ENCODE data around the gene FSD1L.
"Not testable (repeated sequence)": the region's sequence is repeated elsewhere in the genome, so short reads cannot be mapped to it uniquely, and the experiment has no call there.

The FSD1L gene

DNA sequence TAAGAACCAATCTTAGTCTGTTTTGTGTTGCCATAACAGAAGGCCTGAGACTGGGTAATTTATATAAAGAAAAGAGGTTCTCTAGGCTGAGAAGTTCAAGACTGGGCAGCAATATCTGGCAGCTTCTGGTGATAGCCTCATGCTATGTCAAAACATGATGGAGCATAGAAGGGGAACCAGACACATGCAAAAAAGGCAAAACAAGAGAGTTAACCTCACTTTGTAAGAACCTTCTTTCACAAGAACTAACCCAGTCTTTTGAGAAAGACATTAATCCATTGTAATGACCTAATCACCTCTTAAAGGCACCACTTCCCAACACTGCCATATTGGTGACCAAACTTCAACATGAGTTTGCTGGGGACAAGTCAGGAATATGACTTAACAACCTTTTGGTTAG lies 37.3 kb downstream of the FSD1L start:
- no peak for DNase-seq (ENCODE audit: low read depth)

DNA sequence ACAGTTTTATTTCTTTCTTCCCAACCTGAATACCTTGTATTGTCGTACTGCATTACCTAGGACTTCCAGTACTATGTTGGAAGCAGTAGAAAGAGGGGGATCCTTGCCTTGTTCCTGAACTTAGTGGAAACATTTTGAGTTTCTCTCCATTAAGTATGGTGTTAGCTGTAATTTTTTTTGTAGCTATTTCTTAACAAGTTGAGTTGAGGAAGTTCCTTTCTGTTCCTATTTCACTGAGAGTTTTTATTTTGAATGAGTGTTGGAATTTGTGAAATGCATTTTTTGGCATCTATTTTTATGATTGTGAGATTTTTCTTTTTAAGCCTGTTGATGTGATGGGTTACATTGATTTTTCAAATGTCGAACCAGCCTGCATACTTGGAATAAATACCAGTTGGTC lies 49.0 kb downstream of the FSD1L start:
- DNase-seq (ENCODE audit: low read depth) = no peak

DNA sequence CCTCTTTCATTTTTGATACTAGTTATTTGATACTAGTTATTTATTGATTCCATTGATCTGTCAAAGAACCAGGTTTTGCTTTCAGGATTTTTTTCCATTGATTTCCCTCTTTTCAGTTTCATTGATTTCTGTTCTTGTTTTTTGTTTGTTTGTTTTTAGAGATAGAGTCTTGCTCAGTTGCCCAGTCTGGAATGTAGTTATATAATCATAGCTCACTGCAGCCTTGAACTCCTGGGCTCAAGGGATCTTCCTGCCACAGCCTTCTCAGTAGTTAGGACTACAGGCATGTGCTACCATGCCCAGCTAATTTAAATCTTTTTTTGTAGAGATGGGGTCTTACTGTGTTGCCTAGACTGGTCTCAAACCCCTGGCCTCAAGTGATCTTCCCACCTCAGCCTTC lies 49.9 kb downstream of the FSD1L start:
- no peak for DNase-seq (ENCODE audit: low read depth)

DNA sequence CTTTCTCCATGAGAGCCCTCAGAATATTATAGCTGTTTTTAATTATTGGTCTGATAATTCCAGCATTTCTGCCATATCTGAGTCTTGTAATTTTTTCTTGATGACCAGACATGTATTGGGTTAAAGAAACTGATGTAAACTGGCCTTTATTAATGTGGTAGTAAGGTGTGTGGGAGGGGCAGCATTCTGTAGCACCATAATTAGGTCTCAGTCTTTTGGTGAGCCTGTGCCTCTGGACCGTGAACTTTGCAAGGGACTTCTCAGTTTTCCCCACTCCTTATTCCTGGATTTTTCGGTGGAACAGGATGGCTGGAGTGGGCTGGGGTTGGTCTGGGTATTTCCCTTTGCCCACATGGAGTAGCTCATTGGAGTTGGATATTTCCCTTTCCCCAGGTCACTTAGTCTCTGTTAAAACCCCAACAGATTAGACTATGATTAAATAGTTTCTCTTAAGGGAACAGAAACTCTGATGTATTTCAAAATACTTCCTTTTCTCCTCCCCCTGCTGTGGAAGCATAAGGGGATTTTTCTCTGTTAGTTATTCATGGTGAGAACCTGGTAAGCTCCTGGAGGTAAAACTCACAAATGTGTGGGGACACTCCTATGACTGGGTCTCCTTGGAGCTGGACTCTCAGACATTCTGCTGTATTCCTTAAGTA lies 52.4 kb downstream of the FSD1L start:
- no peak for DNase-seq (ENCODE audit: low read depth)

DNA sequence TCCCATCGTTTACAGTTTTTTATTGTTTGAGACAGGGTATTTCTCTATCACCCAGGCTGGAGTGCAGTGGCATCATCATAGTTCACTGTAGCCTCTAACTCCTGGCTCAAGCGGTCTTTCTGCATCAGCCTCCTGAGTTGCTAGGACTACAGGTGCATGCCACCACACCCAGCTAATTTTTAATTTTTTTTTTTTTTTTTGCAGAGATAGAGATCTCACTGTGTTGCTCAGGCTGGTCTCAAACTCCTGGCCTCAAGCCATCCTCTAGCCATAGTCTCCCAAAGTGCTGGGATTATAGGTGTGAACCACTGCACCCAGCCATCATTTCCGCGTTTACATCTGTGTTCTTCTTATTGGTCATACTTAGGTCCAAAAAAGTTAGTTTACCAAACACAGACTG lies 53.6 kb downstream of the FSD1L start:
- no peak for DNase-seq (ENCODE audit: low read depth)

DNA sequence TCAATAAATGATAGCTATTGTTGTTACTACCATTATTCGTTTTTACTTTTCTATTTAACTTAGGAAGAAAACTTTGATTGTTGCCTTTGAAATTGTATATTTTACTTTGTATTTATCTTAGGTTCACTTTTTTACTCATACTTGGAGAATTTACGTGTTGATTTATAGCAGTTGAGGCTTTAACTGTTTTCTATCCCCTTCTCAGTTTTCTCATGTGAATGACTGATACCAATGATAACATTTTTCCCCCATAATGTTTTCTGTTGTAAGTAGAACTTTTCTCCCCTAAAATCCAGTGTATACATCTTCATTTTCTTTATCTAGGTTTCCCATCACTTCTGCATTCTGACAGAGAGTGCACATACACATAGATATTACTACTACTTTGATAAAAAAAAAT lies 54.4 kb downstream of the FSD1L start:
- no peak for DNase-seq (ENCODE audit: low read depth)

DNA sequence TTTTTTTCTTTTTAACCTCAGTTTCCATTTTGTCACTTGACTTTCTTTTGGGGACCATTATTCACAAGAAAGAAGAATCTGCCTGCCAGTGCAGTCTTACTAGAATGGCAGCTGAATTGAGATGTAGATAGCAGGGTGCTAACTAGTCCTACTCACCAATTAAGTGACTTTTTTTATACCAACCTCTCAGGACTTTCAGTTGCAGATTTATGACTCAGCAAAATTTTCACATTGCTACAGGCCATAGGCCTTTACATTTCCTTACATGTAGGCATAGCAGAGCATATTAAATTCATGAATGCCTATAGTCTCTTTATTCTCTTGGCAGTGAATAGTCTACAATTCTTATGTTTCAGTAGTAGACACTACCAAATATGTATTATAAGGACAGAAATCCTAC lies 56.0 kb downstream of the FSD1L start:
- DNase-seq (ENCODE audit: low read depth) = no peak

DNA sequence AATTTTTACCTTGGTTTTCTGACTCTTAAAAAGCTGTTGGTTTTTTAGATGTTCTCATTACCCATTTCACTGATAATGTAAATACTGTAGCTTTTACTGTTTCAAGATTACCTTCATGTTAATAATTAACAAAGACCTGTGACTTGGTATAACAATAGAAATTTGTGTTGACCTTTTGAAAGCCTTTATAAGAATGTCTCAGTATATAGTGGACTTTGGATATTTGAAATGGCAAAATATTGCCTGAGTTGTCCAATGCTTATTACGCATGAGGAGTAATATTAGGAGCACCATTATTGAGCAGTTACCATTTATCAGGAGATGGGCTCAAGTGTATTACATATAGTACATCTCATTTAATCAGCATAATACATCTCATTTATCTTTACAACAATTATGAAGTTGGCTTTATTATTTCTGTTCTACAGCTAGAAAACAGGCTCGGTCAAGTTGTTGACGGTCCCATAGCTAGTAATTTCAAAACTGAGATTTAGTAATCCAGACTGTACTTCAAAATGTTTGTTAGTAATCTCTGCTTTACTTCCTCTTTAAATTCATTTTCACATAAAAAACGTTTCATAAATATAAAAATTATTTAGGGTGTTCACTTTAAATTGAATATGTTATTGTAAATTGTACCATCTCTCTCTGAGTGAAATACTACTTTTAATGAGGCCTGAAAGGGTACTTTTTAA lies 59.4 kb downstream of the FSD1L start:
- no peak for DNase-seq (ENCODE audit: low read depth)

DNA sequence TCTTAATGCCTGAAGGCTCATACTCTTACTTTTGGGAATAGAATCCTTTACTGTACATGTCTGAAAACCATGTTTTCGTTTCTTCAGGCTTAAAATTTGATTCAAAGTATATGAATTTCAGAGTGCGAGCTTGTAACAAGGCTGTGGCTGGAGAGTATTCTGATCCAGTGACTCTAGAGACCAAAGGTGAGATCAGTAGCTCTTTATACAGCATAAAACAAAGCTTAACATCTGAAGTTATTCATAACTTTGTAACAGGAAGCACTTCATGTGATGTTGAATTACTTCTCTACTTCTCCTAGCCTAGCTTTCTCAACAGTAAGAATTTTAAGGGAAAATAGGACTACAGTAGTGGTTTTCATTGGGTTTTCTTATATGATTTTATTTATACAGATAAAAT lies 60.7 kb downstream of the FSD1L start:
- no peak for DNase-seq (ENCODE audit: low read depth)

DNA sequence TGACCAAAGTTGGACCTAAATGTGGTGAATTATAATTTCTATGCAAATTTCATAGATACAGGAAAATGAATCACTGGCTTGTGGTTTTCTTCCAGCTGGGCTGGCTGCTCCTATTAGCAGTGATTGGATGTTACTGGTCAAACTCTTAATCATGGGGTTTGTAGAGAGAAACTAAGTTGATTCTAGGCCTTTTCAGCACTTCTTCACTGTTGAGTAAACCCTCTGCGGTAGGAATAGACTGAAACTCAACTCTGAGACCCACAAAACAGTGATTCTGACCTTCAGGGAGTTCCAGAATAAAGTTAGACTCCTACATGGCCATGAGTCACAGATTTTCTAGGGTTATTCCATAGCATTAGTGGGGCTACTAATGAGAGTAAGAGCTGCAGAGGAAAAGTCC lies 62.2 kb downstream of the FSD1L start:
- peak; percentile 16 for DNase-seq (ENCODE audit: low read depth)

DNA sequence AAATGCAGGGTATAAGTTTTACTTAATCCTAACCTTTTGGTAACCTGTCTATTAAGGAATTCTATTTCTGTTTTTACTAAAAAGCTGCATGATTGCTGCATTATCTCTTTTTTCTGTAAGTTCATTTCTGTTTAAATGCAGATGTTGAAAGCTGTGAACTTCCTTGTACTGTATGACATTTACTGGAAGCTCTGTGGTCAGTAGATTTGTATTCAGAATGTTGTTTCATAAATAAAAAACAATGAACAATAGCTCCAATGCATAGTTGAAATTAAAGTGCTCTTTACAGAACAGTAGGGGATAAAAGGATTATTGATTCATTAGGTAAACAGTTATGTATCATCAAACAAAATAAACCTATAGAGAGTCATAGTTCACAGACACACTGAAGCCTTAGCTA lies 63.6 kb downstream of the FSD1L start:
- DNase-seq (ENCODE audit: low read depth) = no peak

DNA sequence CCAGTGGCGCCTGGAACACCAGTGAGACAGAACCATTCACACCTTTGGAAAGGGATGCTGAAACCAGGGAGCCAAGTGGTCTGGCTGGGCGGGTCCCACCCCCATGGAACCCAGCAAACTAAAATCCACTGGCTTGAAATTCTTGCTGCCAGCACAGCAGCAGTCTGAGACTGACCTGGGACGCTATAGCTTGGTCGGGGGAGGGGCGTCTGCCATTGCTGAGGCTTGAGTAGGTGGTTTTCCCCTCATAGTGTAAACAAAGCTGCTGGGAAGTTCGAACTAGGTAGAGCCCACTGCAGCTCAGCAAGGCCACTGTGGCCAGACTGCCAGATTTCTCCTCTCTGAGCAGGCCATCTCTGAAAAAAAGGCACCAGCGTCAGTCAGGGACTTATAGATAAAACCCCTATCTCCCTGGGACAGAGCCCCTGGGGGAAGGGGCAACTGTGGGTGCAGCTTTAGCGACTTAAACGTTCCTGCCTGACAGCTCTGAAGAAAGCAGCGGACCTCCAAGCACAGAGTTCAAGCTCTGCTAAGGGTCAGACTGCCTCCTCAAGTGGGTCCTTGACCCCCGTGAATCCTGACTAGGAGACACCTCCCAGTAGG lies 68.1 kb downstream of the FSD1L start:
- DNase-seq (ENCODE audit: low read depth) = no peak

DNA sequence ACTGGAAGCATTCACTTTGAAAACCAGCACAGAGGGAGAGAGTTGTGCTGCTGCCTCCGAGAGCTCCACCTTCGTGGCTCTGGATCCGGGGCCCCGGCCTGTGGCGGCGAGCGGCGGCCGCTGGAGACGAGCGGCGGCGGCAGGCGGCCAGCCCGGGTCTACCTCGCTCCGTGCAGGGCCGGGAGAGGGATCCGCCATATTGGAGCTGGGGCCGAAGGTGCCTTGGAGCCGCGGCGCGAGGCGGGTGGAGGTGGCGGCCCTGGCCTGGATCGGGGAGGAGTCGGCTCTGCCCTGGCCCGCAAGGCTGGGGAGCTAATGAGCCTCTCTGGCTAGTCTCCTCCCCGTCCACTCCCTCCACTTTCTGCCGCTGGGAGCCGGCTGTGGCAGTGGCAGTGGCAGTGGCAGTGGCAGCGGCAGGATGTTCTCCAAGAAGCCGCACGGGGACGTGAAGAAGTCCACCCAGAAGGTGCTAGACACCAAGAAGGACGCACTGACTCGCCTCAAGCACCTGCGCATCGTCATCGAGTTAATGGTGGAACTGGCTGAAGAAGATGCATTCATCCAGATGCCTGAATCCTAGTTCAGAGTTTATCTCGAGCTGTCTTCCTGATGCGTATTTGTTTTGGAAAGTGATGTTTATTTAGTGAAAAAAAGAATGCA lies 72.0 kb downstream of the FSD1L start:
- not testable (repeated sequence) for DNase-seq (ENCODE audit: low read depth)

DNA sequence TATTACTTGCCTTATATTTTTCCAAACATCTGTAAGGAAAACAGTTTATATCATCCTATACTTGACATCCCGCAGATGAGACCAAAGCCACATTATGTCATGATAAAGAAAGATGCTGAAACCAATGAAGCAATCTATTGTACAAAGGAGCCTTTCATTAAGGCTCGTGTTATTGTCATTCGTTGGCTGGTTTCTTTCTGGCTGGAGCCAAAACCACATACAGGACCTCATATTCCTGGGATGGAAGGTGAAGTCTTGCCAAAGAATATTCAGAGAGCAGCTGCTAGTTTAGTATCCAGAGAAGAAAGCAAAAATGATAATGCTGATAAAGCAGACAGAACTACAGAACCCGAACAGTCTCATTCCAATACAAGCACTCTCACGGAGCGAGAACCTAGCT lies 73.2 kb downstream of the FSD1L start:
- DNase-seq (ENCODE audit: low read depth) = not testable (repeated sequence)

DNA sequence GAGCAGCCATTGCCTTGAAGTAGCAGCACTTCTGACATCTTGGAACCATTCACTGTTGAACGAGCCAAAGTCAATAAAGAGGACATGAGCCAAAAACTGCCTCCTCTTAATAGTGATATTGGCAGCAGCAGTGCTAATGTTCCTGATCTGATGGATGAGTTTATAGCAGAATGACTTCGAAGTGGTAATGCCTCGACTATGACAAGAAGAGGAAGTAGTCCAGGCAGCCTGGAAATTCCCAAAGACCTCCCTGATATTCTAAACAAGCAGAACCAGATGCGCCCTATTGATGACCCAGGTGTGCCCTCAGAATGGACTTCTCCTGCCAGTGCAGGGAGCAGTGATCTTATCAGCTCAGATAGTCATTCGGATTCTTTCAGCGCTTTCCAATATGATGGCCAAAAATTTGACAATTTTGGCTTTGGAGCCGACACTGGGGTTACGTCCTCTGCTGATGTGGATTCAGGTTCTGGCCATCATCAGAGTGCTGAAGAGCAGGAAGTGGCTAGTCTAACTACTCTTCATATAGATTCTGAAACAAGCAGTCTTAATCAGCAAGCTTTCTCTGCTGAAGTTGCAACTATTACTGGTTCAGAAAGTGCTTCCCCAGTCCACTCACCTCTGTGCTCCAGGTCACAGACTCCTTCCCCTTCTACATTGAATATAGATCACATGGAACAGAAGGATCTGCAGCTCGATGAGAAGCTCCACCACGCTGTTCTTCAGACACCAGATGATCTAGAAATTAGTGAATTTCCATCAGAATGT lies 75.0 kb downstream of the FSD1L start:
- DNase-seq (ENCODE audit: low read depth) = not testable (repeated sequence)

DNA sequence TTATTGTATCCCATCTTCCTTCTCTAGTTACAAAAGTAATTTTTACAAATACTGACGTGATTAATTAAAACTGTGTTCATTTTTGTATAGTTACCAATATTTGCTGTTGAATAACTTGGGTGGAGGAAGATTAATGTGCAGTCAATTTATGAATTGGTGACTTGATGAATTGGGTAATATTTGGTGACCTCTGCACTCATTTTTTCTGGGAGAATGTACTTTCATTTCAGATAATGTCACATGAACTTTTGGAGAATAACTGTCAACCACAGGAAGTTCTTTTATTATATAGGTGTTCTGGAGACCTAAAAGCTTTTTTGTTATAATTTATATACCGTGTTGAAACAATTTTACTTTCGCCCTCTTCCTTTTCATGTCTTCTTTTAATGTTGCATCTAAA lies 83.7 kb downstream of the FSD1L start:
- no peak for DNase-seq (ENCODE audit: low read depth)

DNA sequence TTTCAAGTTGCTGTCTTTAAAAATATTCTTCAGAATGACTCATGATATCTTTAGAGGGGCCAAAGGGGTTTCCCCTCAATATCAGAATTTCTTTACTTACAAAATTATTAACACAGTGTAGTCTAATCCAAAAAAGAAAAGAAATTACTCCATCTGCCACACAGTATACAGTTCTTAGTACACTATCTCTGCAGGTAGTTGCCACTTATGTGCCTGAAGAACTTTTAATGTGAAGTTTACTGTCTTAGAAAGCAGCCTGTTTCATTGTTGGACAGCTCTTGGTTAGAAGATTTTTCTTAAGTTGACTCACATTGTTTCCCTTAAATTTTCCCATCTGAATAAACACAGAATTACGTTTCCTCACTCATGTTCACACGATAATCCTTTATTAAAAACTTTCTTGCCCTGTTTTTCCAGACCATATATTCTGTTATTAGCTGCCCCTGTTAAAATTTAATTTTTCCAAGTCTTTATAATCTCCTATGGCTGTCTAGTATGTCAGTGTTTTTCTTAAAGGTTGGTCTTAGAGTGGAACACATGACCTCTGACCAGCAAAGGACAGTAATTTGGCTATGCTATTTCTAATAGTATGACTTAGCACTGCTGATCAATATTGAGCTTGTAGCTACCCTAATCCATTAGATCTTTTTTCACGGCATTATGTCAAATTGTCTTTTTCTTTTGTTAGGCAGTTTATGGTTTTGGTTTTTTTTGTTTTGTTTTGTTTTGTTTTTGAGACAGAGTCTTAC lies 88.3 kb downstream of the FSD1L start:
- DNase-seq (ENCODE audit: low read depth) = no peak

DNA sequence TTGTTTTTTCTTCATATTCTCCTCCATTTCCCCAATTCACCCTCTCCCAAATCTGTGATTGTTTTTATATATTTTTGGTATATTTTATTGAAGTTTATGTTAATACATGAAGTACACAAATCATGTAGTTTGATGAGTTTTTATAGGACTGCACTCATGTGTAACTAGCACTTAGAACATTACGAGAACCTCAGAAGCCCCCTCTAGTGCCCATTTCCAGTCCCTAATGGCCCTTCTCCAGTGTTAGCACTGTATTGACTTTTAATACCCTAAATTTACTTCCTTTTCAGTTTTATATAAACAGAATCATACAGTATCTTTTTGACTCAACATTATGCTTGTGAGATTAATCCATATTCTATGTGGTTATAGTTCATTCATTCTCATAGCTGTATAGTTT lies 91.6 kb downstream of the FSD1L start:
- no peak for DNase-seq (ENCODE audit: low read depth)

DNA sequence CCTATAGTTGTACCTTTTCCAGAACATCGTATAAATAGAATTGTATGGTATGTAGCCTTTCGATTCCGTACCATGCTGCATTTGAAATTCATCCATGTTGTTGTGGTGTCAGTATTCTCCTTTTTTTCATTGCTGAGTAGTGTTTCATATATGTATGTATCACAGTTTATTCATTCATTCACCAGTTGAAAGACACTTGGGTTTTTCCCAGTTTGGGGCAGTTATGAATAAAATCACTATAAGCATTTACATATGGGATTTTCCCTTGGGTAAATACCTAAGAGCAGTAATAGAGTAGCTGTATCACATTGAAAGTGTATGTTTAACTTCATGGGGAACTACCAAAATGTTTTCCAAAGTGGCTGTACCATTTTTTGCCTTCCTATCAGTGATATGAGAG lies 94.0 kb downstream of the FSD1L start:
- DNase-seq (ENCODE audit: low read depth) = no peak

DNA sequence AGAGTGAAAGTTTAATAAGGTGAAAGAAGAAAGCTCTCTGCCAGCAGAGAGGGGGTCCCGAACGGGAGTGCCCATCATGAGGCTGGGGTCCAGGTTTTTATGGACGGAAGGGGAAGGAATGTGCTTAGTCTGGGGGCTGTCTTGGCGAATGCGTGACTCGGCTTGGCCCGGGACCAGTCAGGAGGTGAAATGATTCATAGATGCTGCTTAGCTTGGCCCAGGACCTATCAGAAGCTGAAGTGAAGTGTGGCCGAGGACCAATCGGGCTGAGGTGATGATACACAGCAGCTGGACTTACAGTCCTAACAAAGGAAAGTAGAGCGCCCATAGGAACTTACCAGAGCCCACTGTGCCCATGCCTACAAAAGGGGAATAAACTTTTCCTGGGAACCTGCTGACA lies 106.2 kb downstream of the FSD1L start:
- DNase-seq (ENCODE audit: low read depth) = no peak

DNA sequence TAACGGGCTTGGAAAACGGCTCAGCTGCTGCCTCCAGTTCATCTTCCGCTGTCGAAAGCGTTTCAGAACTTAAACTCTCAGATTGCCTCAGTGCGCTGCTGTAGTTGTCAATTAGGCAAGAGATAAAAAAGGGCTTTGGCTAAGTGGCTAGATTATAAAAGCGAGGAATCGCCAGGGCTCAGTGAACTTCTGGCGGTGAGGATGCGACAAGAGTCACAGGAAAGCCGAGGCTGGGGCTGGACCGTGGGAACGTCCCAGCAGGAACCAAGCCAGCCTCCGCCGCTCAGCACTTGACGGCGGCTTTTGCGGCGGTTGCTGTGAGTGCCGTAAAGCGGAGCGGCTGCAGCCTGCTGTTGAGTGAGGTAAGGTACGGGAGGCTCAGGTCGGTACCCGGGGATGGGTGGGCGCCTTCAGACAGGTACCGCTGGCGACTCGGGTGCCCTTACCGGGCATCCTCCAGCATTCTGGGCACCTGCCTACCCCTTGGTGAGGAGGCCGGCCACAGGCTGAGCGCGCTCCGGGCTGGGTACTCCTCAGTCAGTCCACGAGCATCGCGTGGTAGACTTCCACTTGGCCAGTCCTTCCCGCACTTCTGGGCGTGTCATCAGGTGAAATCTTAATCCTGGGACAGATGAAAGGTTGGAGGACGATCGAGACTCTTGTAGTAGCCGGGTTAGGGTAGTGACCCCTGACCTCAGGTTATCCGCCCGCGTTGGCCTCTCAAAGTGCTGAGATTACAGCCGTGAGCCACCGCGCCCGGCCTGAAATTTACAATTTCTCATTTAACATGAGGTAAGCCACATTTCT lies 110.2 kb downstream of the FSD1L start, which contains the start of gene FKTN:
Gene FKTN (plus strand): TSS at position 328 of the 807 bp plus-strand sequence. CDS start 16,902 bp downstream, outside the sequence.
- DNase-seq (ENCODE audit: low read depth) = peak; percentile 63

Measured in GM04504 (cell line).